WI38 (cell line): ENCODE measurements around the gene SMARCAL1.

Experiments
- H3K4me3 ChIP-seq: 2 replicates; pipeline ENCODE4 v1.5.1; 2011; ENCODE audit warnings: low read depth, mild to moderate bottlenecking, control low read depth, low read length
- TF ChIP-seq, protein P1 (sequence below): IDR thresholded peaks from 2 replicates; pipeline ENCODE4 v1.5.1; 2012; ENCODE audit warnings: low read depth, mild to moderate bottlenecking, control low read depth, low read length

SMARCAL1 gene

DNA sequence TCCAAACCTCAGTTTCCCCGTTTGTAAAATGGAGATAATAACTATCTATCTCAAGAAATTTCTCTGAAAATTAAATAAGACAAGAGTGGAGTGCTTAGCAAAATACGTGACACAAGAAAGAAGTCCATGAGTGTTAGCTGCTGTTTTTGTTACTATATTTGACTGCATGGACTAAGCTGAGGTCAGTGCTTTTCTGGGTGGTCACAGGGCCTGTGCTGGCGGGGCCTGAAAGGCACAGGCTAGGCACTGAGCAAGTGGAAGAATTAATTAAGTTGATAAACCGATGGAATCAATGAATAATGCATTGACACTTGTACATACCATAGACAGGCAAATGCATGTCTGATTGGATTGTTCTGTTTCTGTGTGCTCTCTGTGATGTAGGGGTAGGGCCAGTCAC is 113.7 kb downstream of the SMARCAL1 start:
- TF ChIP-seq, protein P1, sequence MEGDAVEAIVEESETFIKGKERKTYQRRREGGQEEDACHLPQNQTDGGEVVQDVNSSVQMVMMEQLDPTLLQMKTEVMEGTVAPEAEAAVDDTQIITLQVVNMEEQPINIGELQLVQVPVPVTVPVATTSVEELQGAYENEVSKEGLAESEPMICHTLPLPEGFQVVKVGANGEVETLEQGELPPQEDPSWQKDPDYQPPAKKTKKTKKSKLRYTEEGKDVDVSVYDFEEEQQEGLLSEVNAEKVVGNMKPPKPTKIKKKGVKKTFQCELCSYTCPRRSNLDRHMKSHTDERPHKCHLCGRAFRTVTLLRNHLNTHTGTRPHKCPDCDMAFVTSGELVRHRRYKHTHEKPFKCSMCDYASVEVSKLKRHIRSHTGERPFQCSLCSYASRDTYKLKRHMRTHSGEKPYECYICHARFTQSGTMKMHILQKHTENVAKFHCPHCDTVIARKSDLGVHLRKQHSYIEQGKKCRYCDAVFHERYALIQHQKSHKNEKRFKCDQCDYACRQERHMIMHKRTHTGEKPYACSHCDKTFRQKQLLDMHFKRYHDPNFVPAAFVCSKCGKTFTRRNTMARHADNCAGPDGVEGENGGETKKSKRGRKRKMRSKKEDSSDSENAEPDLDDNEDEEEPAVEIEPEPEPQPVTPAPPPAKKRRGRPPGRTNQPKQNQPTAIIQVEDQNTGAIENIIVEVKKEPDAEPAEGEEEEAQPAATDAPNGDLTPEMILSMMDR = no peak
- no peak overlapping the region for H3K4me3 ChIP-seq

DNA sequence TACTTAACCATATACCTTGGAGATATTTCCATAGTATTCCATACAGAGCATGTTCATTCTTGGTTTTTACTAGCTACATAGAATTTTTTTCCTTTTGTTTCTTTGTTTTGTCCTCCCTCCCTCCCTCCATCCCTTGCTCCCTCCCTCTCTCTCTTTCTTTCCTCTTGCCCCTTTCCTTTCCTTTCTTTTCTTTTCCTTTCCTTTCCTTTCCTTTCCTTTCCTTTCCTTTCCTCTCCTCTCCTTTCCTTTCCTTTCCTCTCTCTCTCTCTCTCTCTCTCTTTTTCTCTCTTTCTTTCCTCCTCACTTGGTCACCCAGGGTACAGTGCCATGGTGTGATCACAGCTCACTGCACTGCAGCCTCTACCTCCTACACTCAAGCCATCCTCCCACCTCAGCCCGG is 114.7 kb downstream of the SMARCAL1 start:
- TF ChIP-seq, protein P1 = no peak
- H3K4me3 ChIP-seq = no peak overlapping the region

DNA sequence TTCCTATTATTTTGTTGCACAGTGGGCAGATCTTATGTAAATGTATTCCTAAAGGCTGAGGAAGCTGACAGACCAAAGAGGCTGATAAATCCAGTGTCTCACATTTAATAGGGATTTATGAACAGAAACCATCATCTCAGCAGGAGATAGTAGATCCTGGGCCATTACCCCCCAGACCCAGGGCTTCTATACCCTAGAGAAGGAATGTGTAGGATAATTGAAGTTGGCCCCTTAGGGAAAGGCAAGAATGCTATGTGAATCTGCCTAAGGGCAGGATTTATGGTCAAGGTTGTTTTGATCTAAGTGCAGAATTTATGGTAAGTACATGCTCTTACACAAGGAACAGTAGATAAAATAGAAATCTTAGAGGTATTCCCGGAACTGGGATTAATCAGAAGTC is 115.3 kb downstream of the SMARCAL1 start:
- TF ChIP-seq, protein P1 = no peak
- no peak overlapping the region for H3K4me3 ChIP-seq

DNA sequence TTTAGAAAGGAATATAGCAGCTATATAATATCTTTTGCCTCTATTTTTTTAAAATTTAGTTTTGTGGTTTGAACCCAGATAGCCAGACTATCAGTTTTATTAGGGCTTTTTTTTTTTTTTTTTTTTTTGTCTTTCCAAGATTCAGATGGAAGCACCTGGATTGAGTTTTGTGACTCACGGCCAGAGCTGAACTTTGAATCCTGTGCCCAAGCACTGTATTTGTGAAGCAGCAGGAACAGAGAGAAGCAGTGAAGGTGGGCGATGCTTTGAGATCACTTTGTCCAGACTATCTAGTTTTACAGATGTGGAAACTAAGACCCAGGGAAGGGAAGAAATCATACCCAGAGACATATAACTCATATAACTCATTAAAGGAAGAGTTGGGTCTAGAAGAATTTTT is 120.3 kb downstream of the SMARCAL1 start:
- TF ChIP-seq, protein P1 = no peak

More for the DNA sequence above, 120.3 kb downstream of the SMARCAL1 start:
- H3K4me3 ChIP-seq = no peak overlapping the region
